ENCODE data around the gene FAXC.

DNA sequence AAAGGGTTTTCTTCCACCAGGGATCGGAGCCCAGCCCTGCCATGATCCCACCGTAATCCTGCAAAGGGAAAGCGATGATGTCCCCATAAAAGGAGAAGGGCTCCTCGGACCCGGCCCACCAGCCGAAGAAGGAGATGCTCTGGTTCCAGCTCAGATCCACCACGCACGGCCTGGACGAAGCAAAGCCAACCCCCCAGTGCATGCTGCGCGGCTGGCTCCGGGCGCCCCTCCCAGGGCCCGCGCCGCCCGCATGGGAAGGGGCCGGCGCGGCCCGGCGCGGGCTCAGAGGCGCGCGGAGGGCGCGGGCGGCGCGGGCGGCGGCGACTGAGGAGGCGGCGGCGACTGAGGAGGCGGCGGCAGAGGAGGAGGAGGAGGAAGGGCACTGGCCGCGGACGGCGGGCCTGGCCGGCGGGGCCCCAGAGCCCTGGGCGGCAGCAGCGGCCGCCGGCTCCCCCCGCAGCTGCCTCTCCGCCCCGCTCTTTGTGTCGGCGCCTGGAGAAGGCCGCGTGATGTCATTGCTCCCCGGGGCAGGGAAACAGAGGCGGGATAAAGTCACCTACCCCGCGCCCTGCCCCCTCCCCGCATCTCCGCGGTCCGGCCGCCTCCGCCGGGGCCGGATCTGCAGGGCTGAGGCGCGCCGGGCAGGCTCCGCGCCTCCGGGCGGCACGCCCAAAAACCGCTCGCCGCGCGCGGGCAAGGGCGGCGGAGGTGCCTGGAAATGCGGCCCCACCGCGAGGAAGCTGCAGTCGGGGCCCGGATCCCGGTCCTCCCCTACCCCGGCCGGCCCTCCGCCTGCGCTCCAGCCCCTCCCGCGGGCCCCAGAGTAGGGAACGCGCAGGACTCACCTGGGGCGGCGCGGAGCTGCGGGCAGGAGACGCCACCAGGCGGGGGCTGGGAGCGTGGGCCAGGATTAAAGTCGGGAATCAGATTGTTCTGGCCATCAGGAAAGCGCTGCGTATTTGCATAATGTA is at the start of gene FAXC:
- TF ChIP-seq, protein P1, sequence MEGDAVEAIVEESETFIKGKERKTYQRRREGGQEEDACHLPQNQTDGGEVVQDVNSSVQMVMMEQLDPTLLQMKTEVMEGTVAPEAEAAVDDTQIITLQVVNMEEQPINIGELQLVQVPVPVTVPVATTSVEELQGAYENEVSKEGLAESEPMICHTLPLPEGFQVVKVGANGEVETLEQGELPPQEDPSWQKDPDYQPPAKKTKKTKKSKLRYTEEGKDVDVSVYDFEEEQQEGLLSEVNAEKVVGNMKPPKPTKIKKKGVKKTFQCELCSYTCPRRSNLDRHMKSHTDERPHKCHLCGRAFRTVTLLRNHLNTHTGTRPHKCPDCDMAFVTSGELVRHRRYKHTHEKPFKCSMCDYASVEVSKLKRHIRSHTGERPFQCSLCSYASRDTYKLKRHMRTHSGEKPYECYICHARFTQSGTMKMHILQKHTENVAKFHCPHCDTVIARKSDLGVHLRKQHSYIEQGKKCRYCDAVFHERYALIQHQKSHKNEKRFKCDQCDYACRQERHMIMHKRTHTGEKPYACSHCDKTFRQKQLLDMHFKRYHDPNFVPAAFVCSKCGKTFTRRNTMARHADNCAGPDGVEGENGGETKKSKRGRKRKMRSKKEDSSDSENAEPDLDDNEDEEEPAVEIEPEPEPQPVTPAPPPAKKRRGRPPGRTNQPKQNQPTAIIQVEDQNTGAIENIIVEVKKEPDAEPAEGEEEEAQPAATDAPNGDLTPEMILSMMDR (IDR thresholded peaks at IDR 0.05 in 4 of 5, conservative IDR thresholded peaks at IDR 0.05 in 1 of 5): no peak
- TF ChIP-seq POLR2A (IDR thresholded peaks at IDR 0.05): no peak
